ENCODE measurements around the gene MAN1A2. TPM values are rescaled to one million over a fixed set of nuclear protein-coding genes. Genes with fewer than 3 reads are reported as not detected.
"Not testable (repeated sequence)": the region's sequence is repeated elsewhere in the genome, so short reads cannot be mapped to it uniquely, and the experiment has no call there.

The MAN1A2 gene
- total RNA-seq, 1 experiment from 2014 or later, result 28.7 TPM

- intact Hi-C loops (cut with micrococcal nuclease; ENCODE audit: unreplicated experiment), result no loop called here
- BruUV-seq (replicated peaks), result no TSS peak
Measured at GRCh38 chr1:117556341-117556740, 189.1 kb downstream of the MAN1A2 start.

GRCh38 chr1:117556976-117557375 is 189.7 kb downstream of the MAN1A2 start:
- ChIA-PET CTCF (no interaction called here), POLR2A (no interaction called here)
- DNase-seq (ENCODE audit: low read depth, low spot score) (no peak), ATAC-seq (no peak)
- intact Hi-C loops (cut with micrococcal nuclease; ENCODE audit: unreplicated experiment) (no loop called here), in situ Hi-C loops (cut with HindIII; ENCODE audit: low pct_unique_long_range_greater_than_20kb, low sequenced_read_pairs) (no loop called here)
- H3K27ac ChIP-seq (ENCODE audit: low read length), result no peak overlapping the region
- no peak overlapping the region for H3K4me3 ChIP-seq (ENCODE audit: low read depth in 2 of 2, low read length in 2 of 2)
- no peaks in the 10 kb centered on the region for H3K9me3 ChIP-seq (ENCODE audit: control insufficient read depth, insufficient read depth, low read depth, low read length)
- H3K4me1 ChIP-seq (ENCODE audit: control insufficient read depth, insufficient read depth, low read length), result no peaks in the 10 kb centered on the region
- no peaks in the 10 kb centered on the region for H3K27me3 ChIP-seq (ENCODE audit: control insufficient read depth, insufficient read depth, low read length)
- no peaks in the 10 kb centered on the region for H3K36me3 ChIP-seq (ENCODE audit: control insufficient read depth, insufficient read depth, low read length)
- TF ChIP-seq SIN3A (IDR thresholded peaks at IDR 0.05; ENCODE audit: borderline replicate concordance, insufficient read depth, low read depth, low read length) (no peak), REST (IDR thresholded peaks at IDR 0.05; ENCODE audit: insufficient read depth in 1 of 2, low read depth in 2 of 2, low read length in 1 of 2) (no peak), TCF7L2 (IDR thresholded peaks at IDR 0.05; ENCODE audit: low read depth, low read length) (no peak), POLR2AphosphoS5 (IDR thresholded peaks at IDR 0.05; ENCODE audit: low read depth, low read length) (no peak)
- TF ChIP-seq, protein P1, sequence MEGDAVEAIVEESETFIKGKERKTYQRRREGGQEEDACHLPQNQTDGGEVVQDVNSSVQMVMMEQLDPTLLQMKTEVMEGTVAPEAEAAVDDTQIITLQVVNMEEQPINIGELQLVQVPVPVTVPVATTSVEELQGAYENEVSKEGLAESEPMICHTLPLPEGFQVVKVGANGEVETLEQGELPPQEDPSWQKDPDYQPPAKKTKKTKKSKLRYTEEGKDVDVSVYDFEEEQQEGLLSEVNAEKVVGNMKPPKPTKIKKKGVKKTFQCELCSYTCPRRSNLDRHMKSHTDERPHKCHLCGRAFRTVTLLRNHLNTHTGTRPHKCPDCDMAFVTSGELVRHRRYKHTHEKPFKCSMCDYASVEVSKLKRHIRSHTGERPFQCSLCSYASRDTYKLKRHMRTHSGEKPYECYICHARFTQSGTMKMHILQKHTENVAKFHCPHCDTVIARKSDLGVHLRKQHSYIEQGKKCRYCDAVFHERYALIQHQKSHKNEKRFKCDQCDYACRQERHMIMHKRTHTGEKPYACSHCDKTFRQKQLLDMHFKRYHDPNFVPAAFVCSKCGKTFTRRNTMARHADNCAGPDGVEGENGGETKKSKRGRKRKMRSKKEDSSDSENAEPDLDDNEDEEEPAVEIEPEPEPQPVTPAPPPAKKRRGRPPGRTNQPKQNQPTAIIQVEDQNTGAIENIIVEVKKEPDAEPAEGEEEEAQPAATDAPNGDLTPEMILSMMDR (IDR thresholded peaks at IDR 0.05), result no peak
- no TSS peak for BruUV-seq (replicated peaks)

More at GRCh38 chr1:117556341-117556740, 189.1 kb downstream of the MAN1A2 start:
- no peaks in the 10 kb centered on the region for H3K27me3 ChIP-seq (ENCODE audit: control insufficient read depth, insufficient read depth, low read length)
- in situ Hi-C loops (cut with HindIII; ENCODE audit: low pct_unique_long_range_greater_than_20kb, low sequenced_read_pairs), result no loop called here
- H3K4me1 ChIP-seq (ENCODE audit: control insufficient read depth, insufficient read depth, low read length), result no peaks in the 10 kb centered on the region
- TF ChIP-seq POLR2AphosphoS5 (IDR thresholded peaks at IDR 0.05; ENCODE audit: low read depth, low read length), result no peak
- no peak for TF ChIP-seq REST (IDR thresholded peaks at IDR 0.05; ENCODE audit: insufficient read depth in 1 of 2, low read depth in 2 of 2, low read length in 1 of 2)
- TF ChIP-seq, protein P1 (IDR thresholded peaks at IDR 0.05), result no peak
- TF ChIP-seq SIN3A (IDR thresholded peaks at IDR 0.05; ENCODE audit: borderline replicate concordance, insufficient read depth, low read depth, low read length), result no peak
- TF ChIP-seq TCF7L2 (IDR thresholded peaks at IDR 0.05; ENCODE audit: low read depth, low read length), result no peak
- H3K36me3 ChIP-seq (ENCODE audit: control insufficient read depth, insufficient read depth, low read length), result no peaks in the 10 kb centered on the region
- no peak overlapping the region for H3K27ac ChIP-seq (ENCODE audit: low read length)
- ChIA-PET POLR2A (no interaction called here), CTCF (no interaction called here)
- no peak overlapping the region for H3K4me3 ChIP-seq (ENCODE audit: low read depth in 2 of 2, low read length in 2 of 2)
- no peaks in the 10 kb centered on the region for H3K9me3 ChIP-seq (ENCODE audit: control insufficient read depth, insufficient read depth, low read depth, low read length)
- DNase-seq (ENCODE audit: low read depth, low spot score) (no peak), ATAC-seq (no peak)

GRCh38 chr1:117558451-117558850 is 191.2 kb downstream of the MAN1A2 start:
- H3K4me3 ChIP-seq (ENCODE audit: low read depth in 2 of 2, low read length in 2 of 2); H3K9me3 ChIP-seq (ENCODE audit: control insufficient read depth, insufficient read depth, low read depth, low read length); H3K27ac ChIP-seq (ENCODE audit: low read length); H3K4me1 ChIP-seq (ENCODE audit: control insufficient read depth, insufficient read depth, low read length); DNase-seq (ENCODE audit: low read depth, low spot score); BruUV-seq (replicated peaks); ATAC-seq; in situ Hi-C loops (cut with HindIII; ENCODE audit: low pct_unique_long_range_greater_than_20kb, low sequenced_read_pairs); H3K36me3 ChIP-seq (ENCODE audit: control insufficient read depth, insufficient read depth, low read length); CTCF ChIA-PET; POLR2A ChIA-PET; H3K27me3 ChIP-seq (ENCODE audit: control insufficient read depth, insufficient read depth, low read length); intact Hi-C loops (cut with micrococcal nuclease; ENCODE audit: unreplicated experiment): not testable (repeated sequence)

All from Panc1 (cell line).